BLaER1 treated with 17β-estradiol and CSF1 and Interleukin-3, amounts not matched to agents 10 nM and 100 nM (cell line): ENCODE data around the gene PTPRF.

Experiments
- H3K27ac ChIP-seq, 11 experiments: shearing (Covaris generic); formaldehyde crosslinking; 2 replicates each; pipeline ENCODE4 v1.8.1; 2022
- H3K27me3 ChIP-seq, 11 experiments: shearing (Covaris generic); formaldehyde crosslinking; 2 replicates each; pipeline ENCODE4 v1.8.1; 2022
- H3K36me3 ChIP-seq, 11 experiments: shearing (Covaris generic); formaldehyde crosslinking; 2 replicates each; pipeline ENCODE4 v1.8.1; 2022
- H3K4me1 ChIP-seq, 10 experiments: shearing (Covaris generic); formaldehyde crosslinking; 2 replicates each; pipeline ENCODE4 v1.8.1; 2022
- H3K4me2 ChIP-seq, 11 experiments: shearing (Covaris generic); formaldehyde crosslinking; 2 replicates each; pipeline ENCODE4 v1.8.1; 2022
- H3K4me3 ChIP-seq, 10 experiments: shearing (Covaris generic); formaldehyde crosslinking; 2 replicates each; pipeline ENCODE4 v1.8.1; 2022
- H3K9ac ChIP-seq, 11 experiments: shearing (Covaris generic); formaldehyde crosslinking; 2 replicates each; pipeline ENCODE4 v1.8.1; 2022
- H3K9me3 ChIP-seq, 11 experiments: shearing (Covaris generic); formaldehyde crosslinking; replicated peaks in 1 of 11; 2 replicates each; pipeline ENCODE4 v1.8.1; 2022
- H4K20me1 ChIP-seq, 11 experiments: shearing (Covaris generic); formaldehyde crosslinking; 2 replicates each; pipeline ENCODE4 v1.8.1; 2022
- Cebpa-rat ChIP-seq, 11 experiments: shearing (Covaris generic); IDR thresholded peaks; 2 replicates each; pipeline ENCODE4 v1.8.1; 2022

The PTPRF gene

GRCh38 chr1:43650310-43651085, 119.8 kb downstream of the PTPRF start:
- Histone ChIP-seq H3K9me3 (no peaks in the 10 kb centered on the region), H3K27ac (peak overlapping the region; percentile 80 to 95 (median 89)), H3K9ac (peak overlapping the region; percentile 83 to 92 (median 89)), H3K4me2 (peak overlapping the region; percentile 84 to 99 (median 92)), H3K27me3 (no peaks in the 10 kb centered on the region), H3K36me3 (peaks cover 23 to 40% (median 28%) of the 10 kb centered on the region in 11 experiments), H4K20me1 (peaks cover 37 to 52% (median 49%) of the 10 kb centered on the region in 11 experiments; a peak in 21 of 22 replicates), H3K4me3 (peak overlapping the region; percentile 82 to 98 (median 87)), H3K4me1 (peaks cover 37 to 53% (median 46%) of the 10 kb centered on the region in 10 experiments)
- no peak; a peak in 1 of 22 replicates for TF ChIP-seq Cebpa-rat (IDR thresholded peaks at IDR 0.05)

GRCh38 chr1:43651188-43651587, 120.5 kb downstream of the PTPRF start:
- Histone ChIP-seq H3K27ac (peak overlapping the region in 8 of 11 experiments; percentile 80 to 95 (median 91); a peak in 12 of 22 replicates), H3K27me3 (no peaks in the 10 kb centered on the region), H3K36me3 (peaks cover 30 to 47% (median 35%) of the 10 kb centered on the region in 11 experiments), H3K9ac (peak overlapping the region; percentile 83 to 92 (median 89)), H3K4me3 (peak overlapping the region; percentile 82 to 98 (median 87)), H3K4me2 (peak overlapping the region; percentile 84 to 99 (median 92)), H3K4me1 (peaks cover 37 to 53% (median 46%) of the 10 kb centered on the region in 10 experiments), H4K20me1 (peaks cover 43 to 58% (median 54%) of the 10 kb centered on the region in 11 experiments; a peak in 21 of 22 replicates), H3K9me3 (no peaks in the 10 kb centered on the region)
- TF ChIP-seq Cebpa-rat (IDR thresholded peaks at IDR 0.05) = no peak

- Histone ChIP-seq H3K36me3 (peaks cover 37 to 54% (median 42%) of the 10 kb centered on the region in 11 experiments), H3K27me3 (no peaks in the 10 kb centered on the region), H3K27ac (0 out of 22 replicates have a peak overlapping the region, but pooled peaks of 2 of the 11 experiments have one; percentile 19 to 88), H4K20me1 (peaks cover 43 to 66% (median 55%) of the 10 kb centered on the region in 11 experiments; a peak in 21 of 22 replicates), H3K4me2 (peak overlapping the region; percentile 84 to 99 (median 92)), H3K9me3 (no peaks in the 10 kb centered on the region), H3K9ac (peak overlapping the region in 9 of 11 experiments; percentile 83 to 92 (median 88); a peak in 16 of 22 replicates), H3K4me1 (peaks cover 37 to 53% (median 46%) of the 10 kb centered on the region in 10 experiments), H3K4me3 (peak overlapping the region in 8 of 10 experiments; percentile 82 to 98 (median 87); a peak in 15 of 20 replicates)
- TF ChIP-seq Cebpa-rat (IDR thresholded peaks at IDR 0.05) = no peak
These were observed 121.2 kb downstream of the PTPRF start for GRCh38 chr1:43651902-43652301.

- peaks cover 52 to 68% (median 56%) of the 10 kb centered on the region in 11 experiments for H3K36me3 ChIP-seq
- no peaks in the 10 kb centered on the region for H3K9me3 ChIP-seq
These were observed 122.7 kb downstream of the PTPRF start for GRCh38 chr1:43653339-43653738.

GRCh38 chr1:43653893-43654292, 123.2 kb downstream of the PTPRF start:
- no peaks in the 10 kb centered on the region for H3K9me3 ChIP-seq
- H3K27me3 ChIP-seq = no peaks in the 10 kb centered on the region
- H3K9ac ChIP-seq = peak overlapping the region in 9 of 11 experiments; percentile 1 to 57 (median 23); a peak in 11 of 22 replicates
- TF ChIP-seq Cebpa-rat (IDR thresholded peaks at IDR 0.05) = no peak
- peaks cover 57 to 74% (median 62%) of the 10 kb centered on the region in 11 experiments for H3K36me3 ChIP-seq
- H3K27ac ChIP-seq = peak overlapping the region in 8 of 11 experiments; percentile 34 to 68 (median 50); a peak in 13 of 22 replicates
- H4K20me1 ChIP-seq = peaks cover 43 to 81% (median 58%) of the 10 kb centered on the region in 11 experiments; a peak in 21 of 22 replicates
- H3K4me2 ChIP-seq = peak overlapping the region; percentile 27 to 93 (median 54)
- peaks cover 35 to 48% (median 44%) of the 10 kb centered on the region in 10 experiments for H3K4me1 ChIP-seq
- H3K4me3 ChIP-seq = 0 out of 20 replicates have a peak overlapping the region, but pooled peaks of 2 of the 10 experiments have one; percentile 1 to 7

More at GRCh38 chr1:43653339-43653738, 122.7 kb downstream of the PTPRF start:
- Histone ChIP-seq H3K4me1 (peaks cover 37 to 51% (median 46%) of the 10 kb centered on the region in 10 experiments), H3K27ac (peak overlapping the region in 8 of 11 experiments; percentile 34 to 68 (median 50); a peak in 13 of 22 replicates), H3K27me3 (no peaks in the 10 kb centered on the region), H3K4me2 (peak overlapping the region; percentile 27 to 93 (median 54); a peak in 21 of 22 replicates), H4K20me1 (peaks cover 43 to 75% (median 55%) of the 10 kb centered on the region in 11 experiments; a peak in 21 of 22 replicates), H3K9ac (peak overlapping the region in 9 of 11 experiments; percentile 1 to 57 (median 23); a peak in 12 of 22 replicates), H3K4me3 (0 out of 20 replicates have a peak overlapping the region, but pooled peaks of 2 of the 10 experiments have one; percentile 1 to 7)
- no peak for TF ChIP-seq Cebpa-rat (IDR thresholded peaks at IDR 0.05)

GRCh38 chr1:43655953-43656352, 125.3 kb downstream of the PTPRF start:
- H4K20me1 ChIP-seq = peaks cover 43 to 91% (median 70%) of the 10 kb centered on the region in 11 experiments; a peak in 21 of 22 replicates
- TF ChIP-seq Cebpa-rat (IDR thresholded peaks at IDR 0.05) = no peak
- peaks cover 78 to 95% (median 83%) of the 10 kb centered on the region in 11 experiments for H3K36me3 ChIP-seq

GRCh38 chr1:43659212-43660166, 128.8 kb downstream of the PTPRF start:
- Histone ChIP-seq H3K4me1 (peaks cover 0 to 5% (median 2%) of the 10 kb centered on the region in 10 experiments; a peak in 9 of 20 replicates), H3K4me3 (no peak overlapping the region), H4K20me1 (peaks cover 23 to 85% (median 62%) of the 10 kb centered on the region in 11 experiments; a peak in 20 of 22 replicates), H3K4me2 (no peak overlapping the region), H3K9me3 (no peaks in the 10 kb centered on the region), H3K36me3 (peaks cover 99 to 100% (median 100%) of the 10 kb centered on the region in 11 experiments), H3K9ac (no peak overlapping the region), H3K27me3 (no peaks in the 10 kb centered on the region), H3K27ac (no peak overlapping the region)
- TF ChIP-seq Cebpa-rat (IDR thresholded peaks at IDR 0.05) = no peak

More at GRCh38 chr1:43655953-43656352, 125.3 kb downstream of the PTPRF start:
- Histone ChIP-seq H3K9ac (no peak overlapping the region), H3K4me1 (peaks cover 29 to 41% (median 37%) of the 10 kb centered on the region in 10 experiments), H3K4me3 (no peak overlapping the region), H3K27ac (no peak overlapping the region), H3K9me3 (no peaks in the 10 kb centered on the region), H3K27me3 (no peaks in the 10 kb centered on the region), H3K4me2 (no peak overlapping the region)

- Histone ChIP-seq H3K27ac (no peak overlapping the region), H3K36me3 (peaks cover 99 to 100% (median 100%) of the 10 kb centered on the region in 11 experiments), H3K4me3 (no peak overlapping the region), H3K4me1 (no peaks in the 10 kb centered on the region), H4K20me1 (peaks cover 14 to 84% (median 58%) of the 10 kb centered on the region in 11 experiments; a peak in 20 of 22 replicates), H3K27me3 (no peaks in the 10 kb centered on the region), H3K9me3 (no peaks in the 10 kb centered on the region), H3K4me2 (no peak overlapping the region), H3K9ac (no peak overlapping the region)
- no peak for TF ChIP-seq Cebpa-rat (IDR thresholded peaks at IDR 0.05)
These were observed 129.7 kb downstream of the PTPRF start for GRCh38 chr1:43660355-43660754.
